A549 (cell line): ENCODE results near the gene MMP27.

ENCODE experiments used
- CEBPB ChIP-seq, 2 experiments: fragments of >200 bp in 1 of 2; sonication (Bioruptor Twin) in 1 of 2; formaldehyde crosslinking in 1 of 2; IDR thresholded peaks; 2 replicates each; pipeline ENCODE4 v1.6.1; 2012 to 2016
- CTCF ChIP-seq: fragments of >200 bp; sonication (Bioruptor Twin); formaldehyde crosslinking; IDR thresholded peaks from 3 replicates; pipeline ENCODE4 v1.5.1; 2016
- JUN ChIP-seq, 2 experiments: fragments of >200 bp; sonication (Bioruptor Twin); formaldehyde crosslinking; IDR thresholded peaks; 2 replicates in 1 of 2; 3 replicates in 1 of 2; pipeline ENCODE4 v1.6.1; 2016 to 2017
- POLR2A ChIP-seq: IDR thresholded peaks from 2 replicates; pipeline ENCODE4 v1.6.1; 2012; ENCODE audit warnings: mild to moderate bottlenecking, low read length
- RAD21 ChIP-seq, 2 experiments: fragments of >200 bp in 1 of 2; sonication (Bioruptor Twin) in 1 of 2; formaldehyde crosslinking in 1 of 2; IDR thresholded peaks in 1 of 2; conservative IDR thresholded peaks in 1 of 2; 2 replicates in 1 of 2; 3 replicates in 1 of 2; pipeline ENCODE4 v1.6.1; 2012 to 2018; ENCODE audit warnings: inconsistent platforms in 1 of 2
- TP53 ChIP-seq: fragments of 250-450 bp; sonication (Bioruptor Pico); IDR thresholded peaks from 2 replicates; pipeline ENCODE4 v1.5.0; 2021; ENCODE audit warnings: mild to moderate bottlenecking, moderate library complexity
- USF2 ChIP-seq: fragments of 450-650 bp; IDR thresholded peaks from 2 replicates; pipeline ENCODE4 v1.6.1; 2014; ENCODE audit warnings: antibody characterized with exemption
- ZFP36 ChIP-seq: fragments of 450-650 bp; IDR thresholded peaks from 2 replicates; pipeline ENCODE4 v1.6.1; 2014; ENCODE audit warnings: borderline replicate concordance; ENCODE audit not compliant: partially characterized antibody

GRCh38 chr11:102712137-102712536, 6.6 kb upstream of the MMP27 start:
- no peak for TF ChIP-seq POLR2A
- TF ChIP-seq ZFP36 = no peak
- TF ChIP-seq RAD21 (conservative IDR thresholded peaks at IDR 0.05 in 1 of 2, IDR thresholded peaks at IDR 0.05 in 1 of 2) = no peak
- TF ChIP-seq CTCF = no peak
- no peak for TF ChIP-seq USF2
- TF ChIP-seq TP53 = no peak
- no peak for TF ChIP-seq CEBPB (IDR thresholded peaks at IDR 0.05)
- no peak for TF ChIP-seq JUN (IDR thresholded peaks at IDR 0.05)
